ENCODE measurements around the gene NEK7. TPM values are rescaled to one million over a fixed set of nuclear protein-coding genes. Genes with fewer than 3 reads are reported as not detected.
A peak's percentile ranks its signal among the peaks of the same experiment; 100 is the strongest.

The NEK7 gene
- polyA plus RNA-seq, 1 donor (not counting 4 experiments of a cell fraction or from before 2014, with no cell fraction given) = 56.8 TPM

DNA sequence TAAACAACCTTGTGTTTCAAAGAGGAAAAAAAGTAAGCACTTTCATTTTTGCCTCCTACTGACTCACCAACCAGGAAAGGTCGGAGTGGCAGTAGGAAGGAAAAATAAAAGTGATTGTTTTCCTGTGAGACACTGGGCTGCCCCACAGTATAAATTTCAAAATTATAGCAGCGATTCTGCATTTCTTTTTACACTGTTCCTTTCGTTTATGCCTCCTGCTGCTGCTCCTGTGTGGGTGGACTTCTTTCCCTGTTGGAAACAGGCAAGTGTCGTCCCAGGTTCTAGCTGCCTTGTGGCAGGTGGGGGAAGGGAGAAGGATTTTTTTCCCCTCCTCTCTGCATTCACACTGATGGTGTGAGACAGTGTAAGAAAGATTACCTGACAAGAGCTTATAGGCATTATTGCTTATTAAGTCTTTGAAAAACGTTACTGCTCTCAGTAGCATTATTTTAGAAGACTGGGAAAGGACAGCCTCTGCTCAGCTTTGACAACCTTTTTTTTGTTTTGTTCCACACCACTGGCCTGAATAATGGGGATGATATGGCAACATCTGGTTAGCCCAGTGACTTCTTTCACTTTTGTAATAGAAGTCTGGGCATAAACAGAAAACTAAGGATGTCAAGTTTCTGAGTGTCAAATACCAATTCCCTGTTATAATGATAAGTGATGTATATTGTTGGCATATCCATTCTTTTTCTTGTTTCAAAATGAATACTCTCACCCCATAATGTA, 77.9 kb downstream of the NEK7 start:
- Histone ChIP-seq H3K4me3 (ENCODE audit: control insufficient read depth in 2 of 3, extremely low read depth in 1 of 3, insufficient read depth in 2 of 3, low read depth in 1 of 3, low read length in 3 of 3) (peak overlapping the region in 2 of 3 experiments; percentile 27 to 29), H2AFZ (ENCODE audit: control insufficient read depth, low read length) (peak overlapping the region; percentile 68), H3K4me1 (ENCODE audit: control insufficient read depth, extremely low read depth, insufficient read depth, low read length) (peaks cover 28% of the 10 kb centered on the region), H3K9me1 (ENCODE audit: control insufficient read depth, extremely low read depth, insufficient read depth, low read length) (no peaks in the 10 kb centered on the region), H3K27ac (ENCODE audit: control insufficient read depth, insufficient read depth, low read length) (peak overlapping the region; percentile 31), H3K36me3 (ENCODE audit: control insufficient read depth in 2 of 2, extremely low read depth in 1 of 2, insufficient read depth in 2 of 2, low read length in 2 of 2) (peaks cover 3 to 8% of the 10 kb centered on the region in 2 experiments), H3K9me3 (ENCODE audit: control insufficient read depth, low read depth, low read length) (peaks cover 3% of the 10 kb centered on the region), H3K79me2 (ENCODE audit: control insufficient read depth, insufficient read depth, low read length) (peaks cover 22% of the 10 kb centered on the region), H3K27me3 (ENCODE audit: control insufficient read depth, extremely low read depth, insufficient read depth, low read length) (no peaks in the 10 kb centered on the region), H4K20me1 (ENCODE audit: control insufficient read depth, extremely low read depth, insufficient read depth, low read length) (no peaks in the 10 kb centered on the region), H3K4me2 (ENCODE audit: control insufficient read depth, extremely low read depth, insufficient read depth, low read depth, low read length) (peak overlapping the region; percentile 73), H3K9ac (ENCODE audit: control insufficient read depth, extremely low read depth, insufficient read depth, low read length) (peak overlapping the region; percentile 44)
- dilution Hi-C loops (cut with MboI; ENCODE audit: extremely low pct_ligation_motif_present, low sequenced_read_pairs) = no loop called here
- DNase-seq (ENCODE audit: low read depth, low spot score) = no peak
- peak; percentile 75 for FAIRE-seq
- TF ChIP-seq, protein P1, sequence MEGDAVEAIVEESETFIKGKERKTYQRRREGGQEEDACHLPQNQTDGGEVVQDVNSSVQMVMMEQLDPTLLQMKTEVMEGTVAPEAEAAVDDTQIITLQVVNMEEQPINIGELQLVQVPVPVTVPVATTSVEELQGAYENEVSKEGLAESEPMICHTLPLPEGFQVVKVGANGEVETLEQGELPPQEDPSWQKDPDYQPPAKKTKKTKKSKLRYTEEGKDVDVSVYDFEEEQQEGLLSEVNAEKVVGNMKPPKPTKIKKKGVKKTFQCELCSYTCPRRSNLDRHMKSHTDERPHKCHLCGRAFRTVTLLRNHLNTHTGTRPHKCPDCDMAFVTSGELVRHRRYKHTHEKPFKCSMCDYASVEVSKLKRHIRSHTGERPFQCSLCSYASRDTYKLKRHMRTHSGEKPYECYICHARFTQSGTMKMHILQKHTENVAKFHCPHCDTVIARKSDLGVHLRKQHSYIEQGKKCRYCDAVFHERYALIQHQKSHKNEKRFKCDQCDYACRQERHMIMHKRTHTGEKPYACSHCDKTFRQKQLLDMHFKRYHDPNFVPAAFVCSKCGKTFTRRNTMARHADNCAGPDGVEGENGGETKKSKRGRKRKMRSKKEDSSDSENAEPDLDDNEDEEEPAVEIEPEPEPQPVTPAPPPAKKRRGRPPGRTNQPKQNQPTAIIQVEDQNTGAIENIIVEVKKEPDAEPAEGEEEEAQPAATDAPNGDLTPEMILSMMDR (optimal IDR thresholded peaks at IDR 0.05 in 1 of 3, IDR thresholded peaks at IDR 0.05 in 1 of 3, conservative IDR thresholded peaks at IDR 0.05 in 1 of 3; ENCODE audit: extremely low read depth in 1 of 3, insufficient read depth in 2 of 3, low read length in 3 of 3) = no peak
- TF ChIP-seq EZH2 (IDR thresholded peaks at IDR 0.05; ENCODE audit: low read length) = no peak

DNA sequence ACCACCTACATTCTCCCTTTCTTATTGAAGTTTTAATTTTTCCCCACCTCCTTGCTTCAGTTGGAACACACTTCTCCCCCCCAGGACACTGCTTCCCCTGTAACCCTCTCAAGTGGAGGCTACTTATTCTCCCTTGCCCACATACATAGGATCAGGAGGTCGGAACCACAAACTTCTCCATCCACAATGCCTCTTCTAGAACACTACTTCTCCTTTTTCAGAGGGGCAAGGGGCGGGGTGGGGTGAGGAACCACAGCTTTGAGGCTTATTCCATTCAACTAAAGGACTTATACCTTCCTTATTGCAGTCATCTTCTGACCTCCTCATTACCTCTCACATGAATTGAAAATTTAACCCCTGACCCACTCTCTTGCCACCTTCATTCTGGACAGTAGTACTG, 81.3 kb downstream of the NEK7 start:
- Histone ChIP-seq H3K9me3 (ENCODE audit: control insufficient read depth, low read depth, low read length) (peaks cover 3% of the 10 kb centered on the region), H2AFZ (ENCODE audit: control insufficient read depth, low read length) (no peak overlapping the region), H3K9me1 (ENCODE audit: control insufficient read depth, extremely low read depth, insufficient read depth, low read length) (no peaks in the 10 kb centered on the region), H3K4me1 (ENCODE audit: control insufficient read depth, extremely low read depth, insufficient read depth, low read length) (peaks cover 17% of the 10 kb centered on the region), H3K27me3 (ENCODE audit: control insufficient read depth, extremely low read depth, insufficient read depth, low read length) (no peaks in the 10 kb centered on the region), H3K4me3 (ENCODE audit: control insufficient read depth in 2 of 3, extremely low read depth in 1 of 3, insufficient read depth in 2 of 3, low read depth in 1 of 3, low read length in 3 of 3) (no peak overlapping the region), H3K27ac (ENCODE audit: control insufficient read depth, insufficient read depth, low read length) (no peak overlapping the region), H3K9ac (ENCODE audit: control insufficient read depth, extremely low read depth, insufficient read depth, low read length) (no peak overlapping the region), H3K79me2 (ENCODE audit: control insufficient read depth, insufficient read depth, low read length) (peaks cover 27% of the 10 kb centered on the region), H3K4me2 (ENCODE audit: control insufficient read depth, extremely low read depth, insufficient read depth, low read depth, low read length) (no peak overlapping the region), H4K20me1 (ENCODE audit: control insufficient read depth, extremely low read depth, insufficient read depth, low read length) (no peaks in the 10 kb centered on the region), H3K36me3 (ENCODE audit: control insufficient read depth in 2 of 2, extremely low read depth in 1 of 2, insufficient read depth in 2 of 2, low read length in 2 of 2) (peaks cover 2 to 8% of the 10 kb centered on the region in 2 experiments)
- FAIRE-seq = no peak
- no peak for DNase-seq (ENCODE audit: low read depth, low spot score)
- TF ChIP-seq EZH2 (IDR thresholded peaks at IDR 0.05; ENCODE audit: low read length) = no peak
- TF ChIP-seq, protein P1 (optimal IDR thresholded peaks at IDR 0.05 in 1 of 3, IDR thresholded peaks at IDR 0.05 in 1 of 3, conservative IDR thresholded peaks at IDR 0.05 in 1 of 3; ENCODE audit: extremely low read depth in 1 of 3, insufficient read depth in 2 of 3, low read length in 3 of 3) = no peak
- dilution Hi-C loops (cut with MboI; ENCODE audit: extremely low pct_ligation_motif_present, low sequenced_read_pairs) = no loop called here

Data from keratinocyte (primary cell).